OCI-LY7 (cell line): ENCODE measurements around the gene TBX6. TPM values are rescaled to one million over a fixed set of nuclear protein-coding genes. Genes with fewer than 3 reads are reported as not detected.

Experiments used
- BruUV-seq: library from RNA; stranded (reverse); fragments of 400-500 nt; replicated peaks from 2 replicates; lab custom pipeline; 2021; lab: Mats Ljungman, UMichigan
- CTCF ChIA-PET: fragments of 300-600 bp; sonication (Branson Sonifier 250); formaldehyde crosslinking; loops from one replicate; lab custom pipeline; 2022; ENCODE audit warnings: antibody characterized with exemption; ENCODE audit not compliant: unreplicated experiment; lab: Charles Lee
- POLR2A ChIA-PET: fragments of 300-600 bp; sonication (Branson Sonifier 250); formaldehyde crosslinking; loops from one replicate; lab custom pipeline; 2022; ENCODE audit warnings: antibody characterized with exemption; lab: Charles Lee
- DNase-seq: peaks from one replicate; pipeline ENCODE4 v3.0.0-alpha.2; 2015; ENCODE audit warnings: low spot score
- H2AFZ ChIP-seq: fragments of 200-600 bp; sonication (generic), shearing (Covaris generic); 2 replicates; pipeline ENCODE4 v1.6.1; 2014; ENCODE audit warnings: mild to moderate bottlenecking, antibody characterized with exemption, low read length, moderate library complexity
- H3K27ac ChIP-seq: fragments of 200-600 bp; sonication (generic); 2 replicates; pipeline ENCODE4 v1.5.1; 2014; ENCODE audit warnings: mixed run types, low read depth, mild to moderate bottlenecking, moderate library complexity, low read length, inconsistent platforms; ENCODE audit not compliant: poor library complexity, severe bottlenecking
- H3K36me3 ChIP-seq: fragments of 200-600 bp; sonication (generic); 2 replicates; pipeline ENCODE4 v1.6.1; 2014; ENCODE audit warnings: mild to moderate bottlenecking, antibody characterized with exemption, low read length, moderate library complexity, mixed read lengths; ENCODE audit not compliant: insufficient read depth
- H3K4me1 ChIP-seq: fragments of 200-600 bp; sonication (generic); 2 replicates; pipeline ENCODE4 v1.5.1; 2014; ENCODE audit warnings: mild to moderate bottlenecking, low read length; ENCODE audit not compliant: insufficient read depth, poor library complexity, severe bottlenecking
- H3K4me2 ChIP-seq: fragments of 200-600 bp; sonication (generic); 2 replicates; pipeline ENCODE4 v1.6.1; 2014; ENCODE audit warnings: mild to moderate bottlenecking, low read length
- H3K4me3 ChIP-seq: fragments of 200-600 bp; sonication (generic); 2 replicates; pipeline ENCODE4 v1.5.1; 2014; ENCODE audit warnings: mild to moderate bottlenecking, low read depth, low read length; ENCODE audit not compliant: poor library complexity, severe bottlenecking
- H3K79me2 ChIP-seq: fragments of 200-600 bp; sonication (generic); 2 replicates; pipeline ENCODE4 v1.6.1; 2016; ENCODE audit warnings: low read depth, mild to moderate bottlenecking, low read length, moderate library complexity, mixed read lengths; ENCODE audit not compliant: insufficient read depth
- H3K9me2 ChIP-seq: fragments of 200-600 bp; sonication (generic); 2 replicates; pipeline ENCODE4 v1.6.1; 2016; ENCODE audit warnings: mild to moderate bottlenecking, low read length, mixed read lengths; ENCODE audit not compliant: insufficient read depth
- H3K9me3 ChIP-seq: fragments of 200-600 bp; sonication (generic); 2 replicates; pipeline ENCODE4 v1.6.1; 2014; ENCODE audit warnings: mild to moderate bottlenecking, mixed run types, low read length, mixed read lengths
- H4K20me1 ChIP-seq: fragments of 200-600 bp; sonication (generic); 2 replicates; pipeline ENCODE4 v1.6.1; 2014; ENCODE audit warnings: mild to moderate bottlenecking, antibody characterized with exemption, low read length, moderate library complexity, mixed read lengths; ENCODE audit not compliant: insufficient read depth
- CTCF ChIP-seq: fragments of 200-600 bp; sonication (generic); conservative IDR thresholded peaks from 2 replicates; pipeline ENCODE4 v1.5.1; 2014; ENCODE audit warnings: mild to moderate bottlenecking, antibody characterized with exemption, low read length, moderate library complexity, mixed read lengths
- EZH2phosphoT487 ChIP-seq: fragments of 200-600 bp; sonication (generic); IDR thresholded peaks from 2 replicates; pipeline ENCODE4 v1.6.1; 2018; ENCODE audit warnings: low read depth, borderline replicate concordance, mild to moderate bottlenecking, mixed run types, antibody characterized with exemption, low read length, moderate library complexity, mixed read lengths
- intact Hi-C: fragments of 100-400 bp; cut with micrococcal nuclease; formaldehyde crosslinking; loops from one replicate; pipeline ENCODE4 v1.10.0; 2022; ENCODE audit not compliant: unreplicated experiment
- total RNA-seq, 2 experiments: library from RNA; depleted of rRNA in 1 of 2; stranded (reverse); fragments of >200 nt in 1 of 2; shearing (Covaris generic) in 1 of 2; gene quantifications; 2 replicates each; pipeline ENCODE4 v1.2.3, GENCODE V29; 2014 to 2022

TBX6 gene
- total RNA-seq, 2 experiments from 2014 or later = 1.4 to 3.7 TPM

- H3K4me3 ChIP-seq = peak within 1 kb of the TSS; percentile 99
- H4K20me1 ChIP-seq = peaks cover 14% of the 10 kb centered on the region
- H3K36me3 ChIP-seq = peaks cover 47% of the 10 kb centered on the region
- no peak for TF ChIP-seq CTCF
- no peak for TF ChIP-seq EZH2phosphoT487
- H3K9me2 ChIP-seq = no peaks in the 10 kb centered on the region
- H3K9me3 ChIP-seq = no peaks in the 10 kb centered on the region
- H3K4me1 ChIP-seq = peaks cover 39% of the 10 kb centered on the region
- peak within 1 kb of the TSS; percentile 86 for H3K27ac ChIP-seq
- H3K4me2 ChIP-seq = peak within 1 kb of the TSS; percentile 94
- H2AFZ ChIP-seq = peak within 1 kb of the TSS; percentile 47; the same call in 1 of the 2 replicates
- peaks cover 44% of the 10 kb centered on the region for H3K79me2 ChIP-seq
- CTCF ChIA-PET = interaction anchor here (0.7 to 1.0 kb wide), 2 partner anchors 27 to 119 kb away, joined by 3 read pairs; partner anchors contain the start of gene TBX6
- intact Hi-C loops = loop anchor here (1.0 to 10.0 kb wide), 3 partner anchors 10 to 289 kb away; partner anchors contain the start of genes CD2BP2 and PPP4C
- peak; percentile 98 for DNase-seq
- TSS peak; percentile 83 for BruUV-seq
- POLR2A ChIA-PET = interaction anchor here (0.6 to 2.3 kb wide), 3 partner anchors 10 to 1081 kb away, joined by 3 to 10 read pairs (median 5); partner anchors contain the start of genes LAT and TAOK2
Measured at GRCh38 chr16:30065102-30065942, 26.4 kb downstream of the TBX6 start, which contains the start of gene ALDOA. TSS of gene ALDOA (plus strand) at chr16:30065760. CDS start at chr16:30066898, 1,138 bp downstream.

GRCh38 chr16:30064729-30065101, 27.0 kb downstream of the TBX6 start:
- H3K9me2 ChIP-seq = no peaks in the 10 kb centered on the region
- peak overlapping the region; percentile 99 for H3K4me3 ChIP-seq
- ChIA-PET CTCF (interaction anchor here (0.6 kb wide), 1 partner anchor 632 kb away, joined by 14 read pairs; no protein-coding TSS in a partner anchor), POLR2A (interaction anchor here (0.6 to 2.3 kb wide), 5 partner anchors 9 to 1080 kb away, joined by 3 to 10 read pairs (median 4); partner anchors contain the start of genes LAT, TAOK2 and TBX6)
- intact Hi-C loops = loop anchor here (1.0 to 10.0 kb wide), 3 partner anchors 11 to 290 kb away; partner anchors contain the start of genes CD2BP2 and PPP4C
- peak overlapping the region; percentile 47; the same call in 1 of the 2 replicates for H2AFZ ChIP-seq
- BruUV-seq = no TSS peak
- H3K9me3 ChIP-seq = no peaks in the 10 kb centered on the region
- peaks cover 38% of the 10 kb centered on the region for H3K4me1 ChIP-seq
- no peak for DNase-seq
- H3K4me2 ChIP-seq = peak overlapping the region; percentile 93
- H3K79me2 ChIP-seq = peaks cover 44% of the 10 kb centered on the region
- peaks cover 14% of the 10 kb centered on the region for H4K20me1 ChIP-seq
- peak overlapping the region; percentile 86 for H3K27ac ChIP-seq
- TF ChIP-seq CTCF (no peak), EZH2phosphoT487 (no peak)
- H3K36me3 ChIP-seq = peaks cover 41% of the 10 kb centered on the region
